GM10266 (cell line): ENCODE measurements around the gene L3MBTL4.

Experiments used
- DNase-seq: peaks from one replicate; pipeline ENCODE4 v3.0.0; 2012; ENCODE audit errors: extremely low spot score
- CTCF ChIP-seq: IDR thresholded peaks from 2 replicates; pipeline ENCODE4 v1.5.1; 2012; ENCODE audit warnings: mild to moderate bottlenecking, low read depth; ENCODE audit not compliant: control insufficient read depth, insufficient read depth; ENCODE audit errors: missing control alignments

The L3MBTL4 gene

GRCh38 chr18:6069103-6069502 lies 345.6 kb downstream of the L3MBTL4 start:
- no peak for DNase-seq
- TF ChIP-seq CTCF = no peak

- DNase-seq = no peak
- TF ChIP-seq CTCF = no peak
Observed at GRCh38 chr18:6060149-6060548, 354.6 kb downstream of the L3MBTL4 start.

- no peak for DNase-seq
- no peak for TF ChIP-seq CTCF
Observed at GRCh38 chr18:6059551-6059950, 355.2 kb downstream of the L3MBTL4 start.

- no peak for DNase-seq
Observed at GRCh38 chr18:6058941-6059340, 355.8 kb downstream of the L3MBTL4 start.

GRCh38 chr18:6057604-6058003 lies 357.1 kb downstream of the L3MBTL4 start:
- no peak for DNase-seq
- TF ChIP-seq CTCF = no peak

More at GRCh38 chr18:6058941-6059340, 355.8 kb downstream of the L3MBTL4 start:
- no peak for TF ChIP-seq CTCF

GRCh38 chr18:6056171-6056910 lies 358.4 kb downstream of the L3MBTL4 start:
- TF ChIP-seq CTCF = no peak
- DNase-seq = no peak

GRCh38 chr18:6055711-6056110 lies 359.0 kb downstream of the L3MBTL4 start:
- no peak for TF ChIP-seq CTCF
- no peak for DNase-seq
